H7 (cell line): ENCODE measurements around the gene PI16. TPM values are rescaled to one million over a fixed set of nuclear protein-coding genes. Genes with fewer than 3 reads are reported as not detected.

Experiments
- DNase-seq: peaks from one replicate; pipeline ENCODE4 v3.0.0; 2012
- H3K27me3 ChIP-seq: 2 replicates; pipeline ENCODE4 v1.6.0; 2011; ENCODE audit warnings: mild to moderate bottlenecking, low read length; ENCODE audit not compliant: control insufficient read depth, insufficient read depth
- H3K36me3 ChIP-seq: replicated peaks from 2 replicates; pipeline ENCODE4 v1.5.1; 2011; ENCODE audit warnings: low read length; ENCODE audit not compliant: control insufficient read depth, insufficient read depth
- H3K4me3 ChIP-seq: 2 replicates; pipeline ENCODE4 v1.5.1; 2011; ENCODE audit warnings: low read depth, mild to moderate bottlenecking, control low read depth, low read length, moderate library complexity; ENCODE audit not compliant: insufficient read depth
- total RNA-seq: library from RNA; depleted of rRNA; stranded (reverse); fragments of >200 nt; shearing (Covaris generic); gene quantifications from 2 replicates; pipeline ENCODE4 v1.2.3, GENCODE V29; 2014

PI16 gene
- total RNA-seq, 1 experiment from 2014 or later, result not detected

- no peak for DNase-seq
- Histone ChIP-seq H3K4me3 (no peak overlapping the region), H3K27me3 (no peaks in the 10 kb centered on the region), H3K36me3 (no peaks in the 10 kb centered on the region)
Observed at GRCh38 chr6:36924131-36924530, 30.4 kb upstream of the PI16 start.

GRCh38 chr6:36924778-36925374, 29.7 kb upstream of the PI16 start:
- Histone ChIP-seq H3K36me3 (no peaks in the 10 kb centered on the region), H3K4me3 (no peak overlapping the region), H3K27me3 (no peaks in the 10 kb centered on the region)
- DNase-seq, result no peak

- H3K4me3 ChIP-seq, result no peak overlapping the region
- DNase-seq, result no peak
- no peaks in the 10 kb centered on the region for H3K27me3 ChIP-seq
Observed at GRCh38 chr6:36925809-36926208, 28.7 kb upstream of the PI16 start.

GRCh38 chr6:36926708-36927513, 27.6 kb upstream of the PI16 start:
- no peak for DNase-seq
- Histone ChIP-seq H3K27me3 (no peaks in the 10 kb centered on the region), H3K4me3 (no peak overlapping the region), H3K36me3 (no peaks in the 10 kb centered on the region)

More at GRCh38 chr6:36925809-36926208, 28.7 kb upstream of the PI16 start:
- H3K36me3 ChIP-seq, result no peaks in the 10 kb centered on the region

- Histone ChIP-seq H3K4me3 (no peak overlapping the region), H3K36me3 (no peaks in the 10 kb centered on the region), H3K27me3 (no peaks in the 10 kb centered on the region)
- DNase-seq, result no peak
Observed at GRCh38 chr6:36927691-36928546, 26.6 kb upstream of the PI16 start.

GRCh38 chr6:36928547-36928918, 26.0 kb upstream of the PI16 start:
- no peak overlapping the region for H3K4me3 ChIP-seq
- DNase-seq, result peak; percentile 39
- no peaks in the 10 kb centered on the region for H3K27me3 ChIP-seq
- H3K36me3 ChIP-seq, result no peaks in the 10 kb centered on the region

- Histone ChIP-seq H3K36me3 (no peaks in the 10 kb centered on the region), H3K27me3 (no peaks in the 10 kb centered on the region), H3K4me3 (no peak overlapping the region)
- DNase-seq, result no peak
Observed at GRCh38 chr6:36929152-36929551, 25.4 kb upstream of the PI16 start.

- Histone ChIP-seq H3K4me3 (no peak overlapping the region), H3K36me3 (no peaks in the 10 kb centered on the region), H3K27me3 (no peaks in the 10 kb centered on the region)
- no peak for DNase-seq
Observed at GRCh38 chr6:36929607-36930006, 24.9 kb upstream of the PI16 start.

- no peaks in the 10 kb centered on the region for H3K36me3 ChIP-seq
- H3K27me3 ChIP-seq, result no peaks in the 10 kb centered on the region
- no peak for DNase-seq
- no peak overlapping the region for H3K4me3 ChIP-seq
Observed at GRCh38 chr6:36930483-36930882, 24.1 kb upstream of the PI16 start.

GRCh38 chr6:36933102-36933501, 21.4 kb upstream of the PI16 start:
- H3K4me3 ChIP-seq, result no peak overlapping the region

GRCh38 chr6:36933519-36933918, 21.0 kb upstream of the PI16 start:
- H3K4me3 ChIP-seq, result no peak overlapping the region
- H3K36me3 ChIP-seq, result no peaks in the 10 kb centered on the region
- H3K27me3 ChIP-seq, result no peaks in the 10 kb centered on the region
- DNase-seq, result no peak

More at GRCh38 chr6:36933102-36933501, 21.4 kb upstream of the PI16 start:
- Histone ChIP-seq H3K27me3 (no peaks in the 10 kb centered on the region), H3K36me3 (no peaks in the 10 kb centered on the region)
- no peak for DNase-seq

- H3K36me3 ChIP-seq, result no peaks in the 10 kb centered on the region
- no peak overlapping the region for H3K4me3 ChIP-seq
- no peak for DNase-seq
- no peaks in the 10 kb centered on the region for H3K27me3 ChIP-seq
Observed at GRCh38 chr6:36934901-36935300, 19.6 kb upstream of the PI16 start.

GRCh38 chr6:36936824-36937223, 17.7 kb upstream of the PI16 start:
- Histone ChIP-seq H3K27me3 (no peaks in the 10 kb centered on the region), H3K36me3 (no peaks in the 10 kb centered on the region), H3K4me3 (no peak overlapping the region)
- no peak for DNase-seq

- no peaks in the 10 kb centered on the region for H3K27me3 ChIP-seq
- no peak overlapping the region for H3K4me3 ChIP-seq
- DNase-seq, result no peak
- H3K36me3 ChIP-seq, result no peaks in the 10 kb centered on the region
Observed at GRCh38 chr6:36937896-36938295, 16.6 kb upstream of the PI16 start.

GRCh38 chr6:36938536-36938935, 16.0 kb upstream of the PI16 start:
- no peak for DNase-seq
- no peak overlapping the region for H3K4me3 ChIP-seq
- H3K27me3 ChIP-seq, result no peaks in the 10 kb centered on the region
- no peaks in the 10 kb centered on the region for H3K36me3 ChIP-seq
